ENCODE data around the gene GPALPP1. TPM values are rescaled to one million over a fixed set of nuclear protein-coding genes. Genes with fewer than 3 reads are reported as not detected.

The GPALPP1 gene
- total and polyA plus RNA-seq, 10 donors: 9.6 to 33.4 (median 26.8) TPM

GRCh38 chr13:45073809-45074208, 84.5 kb downstream of the GPALPP1 start:
- WGBS, 5 donors: 66 to 81% (median 69%) methylated on average over 4 of the region's 4 CpGs

DNA sequence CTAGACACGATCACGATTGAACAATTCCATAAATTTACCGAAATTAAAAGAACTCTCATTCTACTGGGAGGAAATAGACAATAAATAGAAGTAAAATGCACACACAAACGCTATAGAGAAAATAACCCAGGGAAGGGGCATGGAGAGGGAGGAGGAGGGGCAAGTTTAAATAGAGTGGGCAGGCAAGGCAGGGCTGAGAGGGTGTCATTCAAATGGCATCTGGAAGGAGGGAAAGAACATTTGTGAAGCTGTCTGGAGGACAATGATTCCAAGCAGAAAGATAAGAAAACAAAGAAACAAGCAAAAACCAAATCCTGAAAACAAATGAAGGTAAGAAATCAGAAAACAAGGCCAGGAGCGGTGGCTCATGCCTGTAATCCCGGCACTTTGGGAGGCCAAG, 85.4 kb downstream of the GPALPP1 start:
- intact Hi-C loops (cut with DNase I; ENCODE audit: low total_unique reads): no loop called here
- TF ChIP-seq POLR2AphosphoS5 (IDR thresholded peaks at IDR 0.05) (no peak), POLR2A (IDR thresholded peaks at IDR 0.05) (no peak), CTCF (IDR thresholded peaks at IDR 0.05 in 8 of 11, conservative IDR thresholded peaks at IDR 0.05 in 3 of 11) (no peak)
- no peaks in the 10 kb centered on the region for H3K4me1 ChIP-seq
- DNase-seq: no peak
- no peaks in the 10 kb centered on the region for H3K36me3 ChIP-seq
- H3K4me3 ChIP-seq: no peak overlapping the region
- no peaks in the 10 kb centered on the region for H3K9me3 ChIP-seq
- 86 to 96% (median 92%) methylated on average over 6 of the region's 6 CpGs for WGBS, 5 donors
- no peak overlapping the region for H3K27ac ChIP-seq
- no peaks in the 10 kb centered on the region for H3K27me3 ChIP-seq (replicated peaks in 1 of 7)

More at GRCh38 chr13:45073809-45074208, 84.5 kb downstream of the GPALPP1 start:
- no peak for DNase-seq
- no peak overlapping the region for H3K4me3 ChIP-seq
- H3K27me3 ChIP-seq (replicated peaks in 1 of 7): no peaks in the 10 kb centered on the region
- no peaks in the 10 kb centered on the region for H3K4me1 ChIP-seq
- intact Hi-C loops (cut with DNase I; ENCODE audit: low total_unique reads): no loop called here
- no peak overlapping the region for H3K27ac ChIP-seq
- TF ChIP-seq CTCF (IDR thresholded peaks at IDR 0.05 in 8 of 11, conservative IDR thresholded peaks at IDR 0.05 in 3 of 11): no peak
- no peak for TF ChIP-seq POLR2AphosphoS5 (IDR thresholded peaks at IDR 0.05)
- TF ChIP-seq POLR2A (IDR thresholded peaks at IDR 0.05): no peak
- H3K36me3 ChIP-seq: no peaks in the 10 kb centered on the region
- H3K9me3 ChIP-seq: no peaks in the 10 kb centered on the region

- Histone ChIP-seq H3K9me3 (no peaks in the 10 kb centered on the region), H3K4me3 (no peak overlapping the region), H3K27me3 (replicated peaks in 1 of 7) (no peaks in the 10 kb centered on the region), H3K4me1 (no peaks in the 10 kb centered on the region), H3K27ac (no peak overlapping the region), H3K36me3 (no peaks in the 10 kb centered on the region)
- TF ChIP-seq CTCF (IDR thresholded peaks at IDR 0.05 in 8 of 11, conservative IDR thresholded peaks at IDR 0.05 in 3 of 11) (no peak), POLR2AphosphoS5 (IDR thresholded peaks at IDR 0.05) (no peak), POLR2A (IDR thresholded peaks at IDR 0.05) (no peak)
- 77 to 87% (median 87%) methylated on average over 1 of the region's 1 CpG for WGBS, 5 donors
- intact Hi-C loops (cut with DNase I; ENCODE audit: low total_unique reads): no loop called here
- DNase-seq: no peak
These were observed 88.7 kb downstream of the GPALPP1 start for GRCh38 chr13:45078003-45078402.

Small RNAs within 50 kb of the gene (small RNA-seq; reads per million reads assigned to genes)
- 0 to 0.06 (median 0) reads per million in 4 donors for gene RN7SL49P

Other genes with a start within 250 kb of the GPALPP1 start
- gene NUFIP1, start 67 bp upstream of the GPALPP1 start, total RNA-seq: 1 to 10 TPM; 3.0 to 4.9 (median 3.8) TPM
- 1 to 10 TPM; 2.1 to 3.1 (median 2.8) TPM for gene NUFIP1, start 67 bp upstream of the GPALPP1 start, polyA plus RNA-seq
- 10 to 100 TPM; 12.8 to 19.1 (median 16.6) TPM for gene GTF2F2, start 131.0 kb downstream of the GPALPP1 start, total RNA-seq
- gene GTF2F2, start 131.0 kb downstream of the GPALPP1 start, polyA plus RNA-seq: 10 to 100 TPM; 11.8 to 16.8 (median 14.3) TPM
- gene KCTD4, start 211.5 kb downstream of the GPALPP1 start, total RNA-seq: not detected
- under 1 TPM in 1 of 3 donors, not detected in 2; 0.10 TPM for gene KCTD4, start 211.5 kb downstream of the GPALPP1 start, polyA plus RNA-seq

Measured in spleen (tissue), 11 donors.